GM18508 (cell line): ENCODE measurements around the gene ZBTB7B.

Experiments used
- ATAC-seq: cut with Tn5 transposase; IDR thresholded peaks from one replicate; pipeline ENCODE4 v1.9.1; 2021; ENCODE audit warnings: moderate number of reproducible peaks; ENCODE audit not compliant: insufficient read depth, unreplicated experiment

The ZBTB7B gene

GRCh38 chr1:155014709-155015508, 12.3 kb downstream of the ZBTB7B start:
- no peak for ATAC-seq

GRCh38 chr1:155015527-155016230, 13.1 kb downstream of the ZBTB7B start:
- ATAC-seq, result no peak

- ATAC-seq, result no peak
Measured at GRCh38 chr1:155016231-155016831, 13.7 kb downstream of the ZBTB7B start.

GRCh38 chr1:155017041-155017945, 14.7 kb downstream of the ZBTB7B start:
- no peak for ATAC-seq

- ATAC-seq, result no peak
Measured at GRCh38 chr1:155017946-155018316, 15.3 kb downstream of the ZBTB7B start.

- no peak for ATAC-seq
Measured at GRCh38 chr1:155018617-155019348, 16.2 kb downstream of the ZBTB7B start.

- ATAC-seq, result no peak
Measured at GRCh38 chr1:155019377-155020245, 17.0 kb downstream of the ZBTB7B start.

- ATAC-seq, result no peak
Measured at GRCh38 chr1:155022136-155022926, 19.7 kb downstream of the ZBTB7B start.

- ATAC-seq, result no peak
Measured at GRCh38 chr1:155022927-155023236, 20.3 kb downstream of the ZBTB7B start.

- ATAC-seq, result no peak
Measured at GRCh38 chr1:155023627-155024026, 21.0 kb downstream of the ZBTB7B start.

- ATAC-seq, result no peak
Measured at GRCh38 chr1:155024315-155024714, 21.7 kb downstream of the ZBTB7B start.

- ATAC-seq, result no peak
Measured at GRCh38 chr1:155026154-155026553, 23.6 kb downstream of the ZBTB7B start.

- ATAC-seq, result no peak
Measured at GRCh38 chr1:155026588-155026987, 24.0 kb downstream of the ZBTB7B start.

GRCh38 chr1:155029513-155030242, 27.1 kb downstream of the ZBTB7B start:
- no peak for ATAC-seq

- no peak for ATAC-seq
Measured at GRCh38 chr1:155030243-155030795, 27.7 kb downstream of the ZBTB7B start.

GRCh38 chr1:155030899-155031298, 28.3 kb downstream of the ZBTB7B start:
- ATAC-seq, result no peak

GRCh38 chr1:155032886-155033285, 30.3 kb downstream of the ZBTB7B start:
- no peak for ATAC-seq
